SW480 (cell line): ENCODE results near the gene SPTLC3.

Source experiments
- DNase-seq: peaks from one replicate; pipeline ENCODE4 v3.0.0-alpha.2; 2016; ENCODE audit warnings: low spot score

Gene SPTLC3

DNA sequence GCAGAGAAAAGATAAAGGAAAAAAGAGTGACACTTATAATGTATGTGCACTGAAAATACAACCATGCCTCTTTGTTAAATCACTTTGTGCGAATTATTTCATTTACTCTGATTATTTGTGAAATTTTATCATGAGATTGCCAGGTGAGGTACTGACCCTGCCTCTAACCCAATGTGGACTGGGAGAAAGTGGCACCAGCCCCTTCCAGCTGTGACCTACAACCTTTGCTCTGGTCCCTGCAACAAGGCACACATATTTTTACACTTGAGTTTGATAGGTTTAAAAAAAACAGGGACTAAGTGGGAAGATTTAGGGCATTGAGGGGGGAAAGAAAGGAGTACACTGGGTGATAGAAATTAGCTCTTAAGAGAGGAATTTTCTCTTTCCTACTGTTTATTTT lies 132.0 kb downstream of the SPTLC3 start:
- DNase-seq, result no peak

DNA sequence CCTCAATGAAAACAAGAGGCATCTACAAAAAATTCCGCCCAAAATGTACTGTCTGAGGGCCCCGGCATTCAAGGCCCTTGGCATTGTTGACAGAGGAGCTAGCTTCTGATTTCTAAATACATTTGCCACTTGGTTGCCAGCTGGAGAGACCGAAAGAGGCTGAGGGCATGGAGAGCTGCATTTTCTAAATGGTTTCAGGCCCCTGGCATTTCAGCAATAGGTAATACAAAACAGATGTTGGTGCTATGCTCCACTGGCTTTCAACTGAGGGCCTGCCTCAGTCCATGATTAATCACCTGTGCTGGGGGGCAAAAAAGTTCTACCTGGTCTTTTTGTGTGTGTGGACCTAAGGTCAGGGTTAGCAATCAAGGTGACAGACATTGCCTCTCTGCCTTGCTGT lies 132.8 kb downstream of the SPTLC3 start:
- DNase-seq, result no peak

DNA sequence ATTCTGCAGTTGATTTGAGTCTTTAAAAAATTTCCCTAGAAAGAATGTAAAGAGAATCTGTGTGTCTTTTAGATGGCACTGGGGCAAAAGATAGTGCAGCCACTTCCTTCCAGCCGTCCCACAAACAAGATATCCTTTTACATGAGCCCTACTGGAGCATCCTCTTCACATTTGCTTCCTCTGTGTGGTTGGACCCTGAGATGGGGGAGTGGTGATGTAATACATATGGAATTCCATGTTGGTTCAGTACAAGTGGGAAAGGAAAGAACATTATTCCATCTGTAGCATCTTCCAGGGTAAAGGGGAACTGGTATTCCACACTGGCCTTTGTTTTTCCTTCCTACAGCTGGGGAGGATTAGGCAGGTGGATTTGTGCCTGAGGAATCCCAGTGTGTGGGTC lies 133.4 kb downstream of the SPTLC3 start:
- peak; percentile 26 for DNase-seq

DNA sequence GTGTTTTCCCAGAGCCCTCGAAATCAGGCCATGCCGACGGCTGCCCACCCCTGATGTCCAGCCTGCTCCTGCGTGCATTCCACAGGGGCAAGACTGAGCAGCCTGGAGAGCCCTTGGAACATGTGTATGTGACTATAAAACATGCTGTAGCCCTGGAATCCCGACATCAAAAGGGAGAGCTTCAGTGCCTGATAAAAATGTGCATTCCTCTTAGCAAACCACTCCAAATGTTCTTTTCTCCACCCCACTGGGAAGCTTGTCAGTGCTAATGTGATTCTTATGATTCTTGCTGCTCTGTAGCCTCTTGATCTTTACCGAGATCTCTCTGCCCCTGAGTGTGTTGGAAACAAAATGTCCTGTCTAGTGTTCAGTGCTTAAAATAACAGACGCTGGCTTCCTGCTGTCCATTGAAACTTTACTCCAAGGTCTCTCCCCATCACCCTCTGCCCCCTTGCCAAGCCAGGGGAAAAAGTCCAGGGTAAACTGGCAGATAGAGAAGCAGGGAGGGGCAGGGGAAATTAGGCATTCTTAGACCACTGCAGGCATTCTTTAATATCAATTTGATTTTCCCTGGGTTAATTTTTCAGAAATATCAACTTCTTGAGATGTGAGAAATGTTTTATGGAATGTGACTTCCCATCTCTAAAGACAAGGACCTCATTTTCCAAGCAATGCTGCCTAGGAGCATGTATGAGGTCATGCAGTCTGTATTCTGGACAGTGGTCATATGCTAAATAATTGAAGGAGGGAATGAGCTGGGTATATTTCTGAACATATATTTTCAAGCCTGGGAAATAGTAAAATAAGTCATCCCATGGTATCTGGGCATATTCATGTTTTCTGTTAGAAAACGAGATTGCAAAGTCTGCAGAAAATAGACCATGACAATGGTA lies 138.5 kb downstream of the SPTLC3 start:
- DNase-seq, result no peak

DNA sequence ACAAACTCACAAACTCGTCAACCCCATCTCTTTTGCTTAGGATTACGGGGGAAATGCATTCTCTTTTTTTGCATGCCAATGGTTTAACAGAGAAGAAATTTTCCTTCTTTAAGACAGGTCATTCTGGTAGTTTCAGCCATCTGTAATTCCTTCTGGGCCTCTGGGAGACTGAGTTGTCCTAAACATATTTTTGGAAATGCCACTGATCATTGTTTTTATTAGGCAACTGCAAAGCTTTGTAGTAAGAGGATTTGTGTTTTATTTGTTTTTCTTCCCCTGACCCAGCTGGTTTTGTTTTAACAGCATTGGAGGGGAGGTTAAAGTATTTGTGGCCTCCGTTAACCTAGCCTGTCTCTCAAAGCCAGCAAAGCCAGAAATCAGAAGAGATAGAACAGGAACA lies 139.2 kb downstream of the SPTLC3 start:
- DNase-seq, result no peak

DNA sequence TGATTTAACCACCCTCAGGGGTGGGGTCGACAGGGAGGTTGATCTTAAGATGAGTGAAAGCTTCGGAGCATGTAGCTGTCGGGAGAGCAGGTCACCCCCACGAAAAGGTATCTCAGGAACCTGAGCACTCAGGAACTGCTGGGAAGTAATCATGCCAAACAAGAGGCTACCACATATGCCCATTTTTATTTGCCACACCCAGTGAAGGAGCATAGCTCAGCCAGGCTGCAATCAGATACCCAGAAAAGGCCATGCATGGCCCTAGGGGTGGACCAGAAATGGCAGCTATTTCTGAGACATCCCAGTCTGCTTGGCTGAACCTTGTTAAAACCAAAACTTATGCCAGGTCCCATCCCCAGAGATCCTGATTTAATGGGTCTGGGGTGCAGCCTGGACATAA lies 139.6 kb downstream of the SPTLC3 start:
- no peak for DNase-seq

DNA sequence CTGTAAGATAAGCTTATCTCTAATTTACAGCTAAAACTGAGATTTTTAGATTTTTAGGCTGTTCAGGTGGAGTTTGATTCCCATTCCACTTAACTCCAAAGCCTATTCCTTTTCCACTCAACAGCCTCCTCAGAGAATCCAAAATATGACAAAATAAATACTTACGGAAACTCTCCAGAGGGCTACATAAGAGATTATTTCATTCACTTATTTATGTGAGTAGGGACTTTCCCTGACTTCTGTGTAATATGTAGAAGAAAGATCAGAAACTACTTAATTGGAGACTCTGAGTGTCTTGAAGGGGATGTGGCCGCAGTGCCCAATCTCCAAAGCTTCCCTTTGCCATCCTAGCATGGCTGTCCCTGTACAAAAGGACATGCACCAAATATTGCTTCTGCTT lies 140.2 kb downstream of the SPTLC3 start:
- no peak for DNase-seq

DNA sequence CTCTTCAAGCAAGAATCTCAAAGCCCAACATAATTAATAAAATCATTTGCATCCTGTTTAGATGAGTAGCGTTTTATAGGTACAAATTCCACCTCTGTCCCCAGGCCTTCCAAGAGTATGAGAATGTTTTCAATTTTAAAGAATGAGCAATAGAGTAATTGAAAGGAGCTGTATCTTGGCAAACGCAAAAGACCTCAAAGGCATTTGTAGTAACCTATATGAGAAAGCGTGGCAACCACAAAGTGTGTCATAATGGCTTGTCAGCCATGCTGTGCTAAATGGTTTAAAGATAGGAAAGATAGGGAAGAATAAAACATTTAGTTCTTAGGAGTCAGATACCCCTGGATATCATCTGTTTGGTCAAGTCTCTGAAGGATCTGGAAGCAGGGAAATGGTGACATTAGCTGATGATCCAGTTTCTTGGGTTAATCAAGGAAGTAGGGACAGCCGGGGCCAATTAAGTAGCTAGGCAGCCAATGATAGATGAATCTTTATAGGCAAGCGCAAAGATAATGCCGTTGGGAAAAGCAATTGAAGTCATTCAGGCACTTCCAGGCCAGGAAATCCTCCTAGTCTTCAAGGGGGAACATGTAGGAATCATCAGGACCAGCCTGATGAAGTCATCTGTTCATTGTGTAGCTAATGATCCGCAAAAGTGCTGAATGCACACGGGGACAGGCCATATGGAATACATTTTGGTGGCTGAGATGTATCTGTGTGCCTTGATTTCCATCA lies 140.8 kb downstream of the SPTLC3 start:
- DNase-seq, result no peak

DNA sequence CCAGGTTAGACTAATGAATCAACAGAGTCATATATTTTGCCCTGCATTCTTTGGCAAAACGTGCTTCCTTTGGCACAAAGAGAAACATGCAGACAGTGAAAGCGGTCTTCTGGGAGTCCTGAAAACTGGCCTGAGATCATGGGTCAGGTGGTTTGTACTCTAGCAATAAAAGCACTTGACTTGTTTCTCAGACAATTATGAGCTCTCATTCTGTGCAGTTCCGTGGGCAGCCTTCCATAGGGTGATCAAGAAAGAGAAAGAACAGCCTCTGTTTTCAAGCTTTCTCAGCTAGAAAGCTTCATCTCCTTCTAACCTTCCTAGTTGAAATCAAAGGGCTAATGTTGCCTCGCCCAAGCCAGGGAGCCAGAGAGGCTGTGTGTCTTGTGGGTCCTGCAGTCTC lies 149.6 kb downstream of the SPTLC3 start:
- no peak for DNase-seq

DNA sequence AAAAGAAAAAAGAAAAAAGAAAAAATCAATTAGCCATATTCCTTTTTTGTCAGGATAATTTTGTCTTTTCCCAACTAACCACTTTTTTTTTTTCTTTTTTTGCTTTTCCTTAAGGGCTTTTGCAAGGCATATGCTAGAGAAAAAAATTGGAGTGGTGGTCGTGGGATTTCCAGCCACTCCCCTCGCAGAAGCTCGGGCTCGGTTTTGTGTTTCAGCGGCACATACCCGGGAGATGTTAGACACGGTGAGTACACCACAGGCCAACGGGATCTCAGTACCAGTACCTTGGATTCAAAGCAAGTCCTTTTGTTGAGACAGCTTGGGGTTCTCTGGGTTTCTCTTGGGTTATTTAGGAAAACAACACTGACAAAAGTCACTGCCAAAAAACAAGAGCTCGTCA lies 151.1 kb downstream of the SPTLC3 start:
- no peak for DNase-seq

DNA sequence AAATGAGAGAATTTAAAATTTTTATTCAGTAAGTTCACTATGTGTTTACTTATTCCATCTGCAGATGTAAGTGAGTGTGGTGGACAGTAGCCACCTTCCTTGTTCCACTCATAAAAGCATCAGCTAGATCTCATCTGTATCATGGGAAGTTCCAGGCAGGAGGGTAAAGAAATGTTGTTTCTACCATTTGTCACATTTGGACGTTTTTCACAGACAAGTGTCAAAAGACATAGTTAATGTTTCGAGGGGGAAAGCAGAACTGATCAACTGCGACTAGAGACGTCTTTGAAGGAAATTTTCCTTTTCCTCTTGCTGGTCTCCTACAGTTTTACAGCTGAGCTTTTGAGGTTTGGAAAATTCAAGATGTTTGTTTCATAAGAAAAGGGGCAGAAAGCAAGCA lies 156.4 kb downstream of the SPTLC3 start:
- DNase-seq, result no peak

DNA sequence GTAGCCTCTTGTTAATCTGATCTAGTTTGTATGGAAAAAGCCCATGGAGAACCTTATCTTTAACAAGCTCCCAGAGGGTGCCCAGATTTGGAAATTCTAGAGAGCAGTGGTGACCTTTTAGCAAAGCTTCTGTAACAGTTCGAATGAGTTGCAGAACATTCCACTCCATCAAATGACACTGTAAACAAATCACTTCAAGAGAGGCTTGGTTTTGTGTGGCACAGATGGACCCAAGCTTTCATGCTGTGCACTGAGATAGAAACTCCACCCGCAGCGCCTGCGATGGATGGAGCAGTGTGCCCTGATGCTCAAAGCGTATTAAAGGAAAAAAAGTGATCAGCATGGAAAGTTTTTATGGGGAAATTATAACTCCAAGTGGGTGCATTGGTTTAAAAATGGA lies 157.2 kb downstream of the SPTLC3 start:
- no peak for DNase-seq

DNA sequence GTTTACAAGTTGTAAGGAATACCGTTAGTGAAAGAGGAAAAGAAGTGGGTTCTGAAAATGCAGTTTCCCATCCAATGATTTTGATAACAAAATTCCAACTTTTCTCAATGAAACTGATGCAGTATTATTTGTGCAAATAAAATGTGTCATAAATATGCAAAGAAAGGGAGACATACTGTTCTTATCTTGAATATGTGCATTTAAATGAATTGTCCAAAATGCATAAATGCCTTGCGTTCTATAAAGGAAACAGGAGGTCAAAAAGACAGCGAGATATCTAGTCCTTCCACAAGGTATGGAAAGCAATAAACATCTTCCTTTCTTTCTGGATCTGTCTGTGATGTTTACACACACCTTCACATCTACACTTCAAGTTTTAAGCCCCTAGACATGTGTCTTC lies 157.7 kb downstream of the SPTLC3 start:
- no peak for DNase-seq

DNA sequence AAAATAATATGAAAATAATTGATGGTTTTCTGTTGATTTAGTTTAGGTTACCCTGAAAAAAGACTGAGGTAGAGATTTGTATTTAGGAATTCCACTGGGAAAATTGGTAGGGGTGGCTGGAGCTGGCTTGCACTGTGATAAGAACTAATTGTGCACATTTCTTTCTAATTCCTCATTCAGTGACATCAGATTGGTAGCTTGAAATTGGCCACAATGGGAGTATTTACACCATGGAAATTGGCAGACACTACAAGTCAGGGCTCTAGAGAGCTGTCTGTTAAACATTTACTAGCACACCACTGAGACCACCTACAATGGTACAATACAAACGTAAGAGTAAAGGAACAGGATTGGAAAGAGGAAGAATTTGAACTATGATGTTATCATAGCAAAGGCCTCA lies 160.3 kb downstream of the SPTLC3 start:
- no peak for DNase-seq

DNA sequence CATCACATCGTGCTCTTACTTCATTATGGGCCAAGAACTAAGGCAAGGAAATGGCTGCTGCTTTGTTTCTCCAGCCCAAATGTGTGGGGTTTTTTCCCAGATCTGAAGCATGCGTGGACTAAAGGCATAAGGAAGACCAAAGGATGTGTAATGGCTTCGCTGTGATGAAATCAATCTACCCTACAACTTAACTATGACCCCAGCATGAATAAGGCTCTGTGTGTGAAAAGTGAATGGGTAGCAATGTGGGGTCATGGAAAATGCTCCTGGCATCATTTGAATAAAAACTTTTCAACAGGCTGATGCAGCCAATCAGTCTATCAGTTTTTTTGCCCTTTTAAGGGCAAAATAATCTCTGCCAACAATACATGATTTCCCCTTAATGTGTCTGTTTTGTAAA lies 162.0 kb downstream of the SPTLC3 start:
- no peak for DNase-seq

DNA sequence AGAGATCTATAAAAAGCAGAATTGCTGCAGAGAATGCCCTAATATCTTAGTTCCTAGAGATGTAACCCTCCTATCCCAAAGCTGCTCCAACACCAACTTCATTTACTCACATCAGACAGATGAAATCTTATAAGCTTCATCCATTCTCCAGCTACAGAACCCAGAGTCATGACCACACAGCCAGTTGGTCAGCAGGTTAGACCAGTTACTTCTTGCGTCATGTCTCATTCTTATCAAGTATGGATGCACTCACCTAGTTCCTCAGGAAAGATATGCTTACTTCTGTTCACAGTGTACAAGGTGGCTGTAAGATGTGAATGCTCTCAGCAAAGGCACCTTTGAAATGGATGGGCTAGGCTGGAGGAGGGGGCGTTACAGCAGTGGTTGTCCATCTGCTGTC lies 164.4 kb downstream of the SPTLC3 start:
- no peak for DNase-seq

DNA sequence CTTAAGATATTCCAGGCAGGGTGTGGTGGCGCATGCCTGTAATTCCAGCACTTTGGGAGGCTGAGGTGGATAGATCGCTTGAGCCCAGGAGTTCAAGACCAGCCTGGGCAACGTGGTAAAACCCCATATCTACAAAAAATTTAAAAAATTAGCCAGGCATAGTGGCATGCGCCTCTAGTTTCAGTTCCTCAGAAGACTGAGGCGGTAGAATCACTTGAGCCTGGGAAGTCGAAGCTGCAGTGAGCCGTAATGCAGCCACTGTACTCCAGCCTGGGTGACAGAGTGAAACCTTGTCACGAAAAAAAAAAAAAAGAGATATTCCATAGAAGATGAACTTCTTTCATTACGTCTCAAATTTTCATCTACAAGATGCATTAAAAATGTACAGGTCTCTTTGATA lies 165.6 kb downstream of the SPTLC3 start:
- DNase-seq, result no peak

DNA sequence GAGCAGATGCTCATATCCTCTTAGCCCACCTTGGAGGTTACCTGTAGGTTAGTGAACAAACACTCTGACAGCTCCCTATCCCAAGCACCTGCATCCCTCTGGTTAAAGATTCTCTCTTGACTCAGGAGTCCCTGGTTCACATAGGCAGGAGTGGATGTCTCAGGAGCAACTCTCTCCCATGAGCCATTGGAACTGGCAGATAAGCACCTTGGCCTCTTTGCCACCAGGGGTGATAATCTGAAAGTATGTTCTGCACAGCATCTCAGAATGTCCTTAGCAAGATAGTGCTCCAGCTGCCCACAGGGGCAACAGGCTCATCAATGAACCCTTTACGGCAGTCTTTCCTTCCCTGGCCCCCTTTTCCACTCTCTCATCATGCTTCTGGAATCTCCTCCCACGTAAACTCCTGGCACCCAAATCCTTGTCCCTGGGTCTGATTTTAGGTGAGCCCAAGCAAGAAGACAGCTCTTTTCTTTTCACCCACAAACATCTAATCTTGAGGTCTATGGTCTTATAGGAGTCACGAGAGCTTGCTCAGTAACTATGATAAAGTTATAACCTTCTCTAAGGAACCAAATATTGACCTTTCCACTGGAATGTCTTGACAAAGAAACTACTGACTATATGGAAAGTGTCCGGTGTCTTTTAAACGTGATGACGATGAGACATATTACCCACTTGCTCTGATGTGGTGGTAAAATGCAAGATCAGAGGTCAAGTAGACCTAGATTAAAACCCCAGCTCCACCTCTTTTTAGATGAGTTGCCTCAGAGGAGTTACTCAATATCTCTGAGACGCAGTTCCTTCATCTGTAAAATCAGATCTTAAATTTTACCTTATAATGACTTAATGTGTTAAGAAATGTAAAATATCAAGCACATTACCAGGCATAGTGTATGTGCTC lies 172.5 kb downstream of the SPTLC3 start:
- DNase-seq, result peak; percentile 35

DNA sequence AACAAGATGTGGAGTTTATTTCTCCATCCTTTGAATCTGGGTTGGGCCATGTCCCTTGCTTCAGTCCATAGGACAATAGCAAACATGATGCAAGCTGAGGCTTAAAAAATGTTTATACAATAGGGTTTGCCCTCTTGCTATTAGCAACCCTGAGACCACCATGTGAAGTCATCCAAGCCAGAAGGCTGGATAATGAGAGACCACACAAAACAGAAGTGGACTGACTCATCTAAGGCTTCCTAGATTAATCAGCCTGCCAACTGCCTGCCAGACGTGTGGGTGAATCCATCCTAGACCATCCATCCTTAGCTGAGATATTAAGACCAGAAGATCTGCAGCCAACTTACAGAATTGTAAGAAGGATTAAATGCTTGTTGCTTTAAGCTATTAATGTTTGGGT lies 174.2 kb downstream of the SPTLC3 start:
- no peak for DNase-seq

DNA sequence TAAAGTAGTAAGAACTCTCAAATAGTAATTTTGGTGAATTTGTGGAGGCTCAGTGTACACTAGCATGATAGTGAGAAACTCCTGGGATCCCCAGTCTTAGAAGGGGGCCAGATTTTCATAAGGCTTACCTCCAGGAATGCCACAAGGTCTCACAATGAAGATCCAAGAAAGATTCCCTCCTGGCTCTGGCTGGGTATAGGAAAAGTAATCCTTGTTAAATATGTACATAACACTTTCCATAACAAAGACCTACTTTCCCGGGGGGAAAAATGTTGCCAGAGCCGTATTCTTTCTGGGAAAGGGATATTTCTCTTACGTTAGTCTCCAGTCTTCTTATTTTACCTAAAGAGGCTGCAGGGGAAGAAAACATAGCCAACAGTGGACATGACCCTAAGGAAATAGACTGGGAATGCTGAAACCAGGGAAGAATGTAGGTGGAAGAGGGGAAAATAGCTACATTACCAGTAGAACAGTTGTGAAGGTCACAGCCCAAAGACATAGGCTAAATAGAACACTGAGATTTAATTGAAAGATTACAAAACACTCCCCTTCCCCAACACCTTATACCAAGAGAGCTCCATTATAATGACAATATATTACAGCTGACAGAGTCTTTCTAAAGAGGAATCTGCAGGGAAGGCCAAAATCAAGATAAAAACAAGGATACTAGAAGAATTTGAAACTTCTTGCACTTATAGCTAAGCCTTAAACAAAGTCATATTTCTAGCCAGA lies 177.4 kb downstream of the SPTLC3 start:
- no peak for DNase-seq

DNA sequence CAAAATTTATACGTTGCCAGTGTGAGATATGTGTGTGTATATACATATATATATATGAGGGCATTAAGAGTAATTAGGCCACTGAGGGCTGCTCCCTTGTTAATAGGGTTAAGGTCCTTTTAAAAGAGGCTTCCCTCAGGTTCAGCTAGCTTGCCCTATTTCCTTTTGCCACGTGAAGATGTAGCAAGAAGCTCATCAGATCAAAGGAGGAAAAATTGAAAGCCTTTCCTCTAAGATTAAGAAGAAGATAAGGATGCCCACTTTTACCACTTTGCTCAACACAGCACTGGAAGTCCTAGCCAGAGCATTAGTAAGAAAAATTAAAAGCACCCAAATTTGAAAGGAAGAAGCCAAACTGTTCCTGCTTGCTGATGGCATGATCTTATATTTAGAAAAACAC lies 179.1 kb downstream of the SPTLC3 start:
- no peak for DNase-seq

DNA sequence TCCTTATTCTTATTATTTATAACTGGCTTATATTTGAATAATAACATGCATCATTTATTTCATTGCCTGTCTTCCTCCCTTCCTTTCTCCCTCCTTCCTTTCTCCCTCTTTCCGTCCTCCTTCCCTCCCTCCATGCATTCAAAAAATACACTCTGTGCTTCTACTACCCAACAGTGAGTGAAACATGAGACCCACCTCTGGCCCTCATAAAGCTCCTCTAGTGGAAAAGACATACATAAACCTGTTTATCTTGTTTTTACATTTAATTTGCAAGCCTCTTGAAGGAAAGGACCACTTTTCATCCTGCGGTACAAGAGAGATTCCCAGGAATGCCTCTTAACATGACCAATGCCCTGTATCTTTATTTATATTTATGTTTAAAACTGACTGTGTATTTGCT lies 190.5 kb downstream of the SPTLC3 start:
- DNase-seq, result no peak
